Stimulated activated CD8-positive, alpha-beta memory T cell treated with anti-CD3 and anti-CD28 coated beads, Interleukin-4, amount 100 ng/mL, for 4 hours (primary cell): ENCODE measurements around the gene SPRR2D.
"Not testable (repeated sequence)": the region's sequence is repeated elsewhere in the genome, so short reads cannot be mapped to it uniquely, and the experiment has no call there.

Source experiments
- DNase-seq, 2 donors: peaks; one replicate each; pipeline ENCODE4 v3.0.0-alpha.2; 2020; ENCODE audit warnings: low read depth in 2 of 2, low spot score in 1 of 2

SPRR2D gene

DNA sequence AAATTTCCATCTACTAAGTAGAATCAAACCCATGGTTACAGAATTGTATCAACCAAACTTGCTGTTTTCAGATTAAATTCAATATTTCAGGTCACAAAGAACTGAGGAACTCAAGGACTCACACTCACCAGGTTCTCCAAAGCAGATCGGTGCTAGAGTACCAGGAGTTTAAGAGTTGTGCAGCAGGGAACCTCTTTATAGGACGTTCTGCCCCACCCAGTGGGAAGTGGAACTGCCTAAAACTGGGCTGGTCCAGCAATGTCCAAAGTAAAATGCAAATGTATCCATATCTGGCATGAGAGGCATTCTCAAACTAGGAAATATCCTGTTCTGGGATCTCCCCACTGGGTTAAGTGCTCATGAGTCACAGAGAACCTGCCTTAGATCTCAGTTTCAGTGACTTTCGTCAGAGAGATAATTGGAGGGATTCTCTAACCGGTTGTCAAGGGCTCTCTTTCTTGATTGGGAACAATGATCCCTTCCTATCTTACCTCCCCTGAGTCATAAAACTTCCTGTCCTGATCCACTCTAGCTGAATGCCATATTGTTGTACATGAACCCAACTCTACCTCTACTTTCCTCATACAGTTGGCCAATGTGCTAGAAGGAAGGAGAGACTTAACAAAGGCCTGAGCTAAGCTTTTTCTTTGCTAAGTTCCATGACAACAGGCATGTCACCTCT lies at the start of gene SPRR2D:
Gene SPRR2D (minus strand): TSS at position 171 of the 682 bp plus-strand sequence. CDS start 774 bp downstream, outside the sequence.
- DNase-seq, result no peak

DNA sequence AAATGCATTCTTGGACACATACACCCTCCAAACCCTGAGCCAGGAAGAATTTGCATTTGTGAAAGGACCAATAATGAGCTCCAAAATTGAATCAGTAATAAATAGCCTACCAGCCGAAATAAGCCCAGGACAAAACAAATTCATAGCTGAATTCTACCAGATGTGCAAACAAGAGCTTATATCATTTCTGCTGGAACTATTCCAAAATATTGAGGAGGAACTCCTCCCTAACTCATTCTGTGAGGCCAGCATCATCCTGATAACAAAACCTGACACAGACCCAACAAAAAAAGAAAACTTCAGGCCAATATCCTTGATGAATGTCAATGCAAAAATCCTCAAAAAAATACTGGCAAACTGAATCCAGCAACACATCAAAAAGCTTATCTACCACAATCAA lies 46.7 kb upstream of the SPRR2D start:
- no peak for DNase-seq

DNA sequence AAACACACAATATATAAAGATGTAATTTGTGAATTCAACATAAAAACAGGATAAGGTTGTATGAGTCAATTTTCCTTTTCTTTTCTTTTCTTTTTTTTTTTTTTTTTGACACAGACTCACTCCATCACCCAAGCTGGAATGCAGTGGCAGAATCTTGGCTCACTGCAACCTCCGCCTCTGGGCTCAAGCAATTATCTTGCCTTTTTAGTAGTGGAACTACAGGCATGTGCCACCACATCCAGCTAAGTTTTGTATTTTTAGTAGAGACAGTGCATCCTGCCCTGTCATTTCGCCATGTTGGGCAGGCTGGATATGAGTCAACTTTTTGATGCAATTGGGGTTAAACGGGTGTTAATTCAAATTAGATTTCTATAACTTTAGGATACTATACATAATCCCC lies 40.8 kb upstream of the SPRR2D start:
- DNase-seq, result no peak

DNA sequence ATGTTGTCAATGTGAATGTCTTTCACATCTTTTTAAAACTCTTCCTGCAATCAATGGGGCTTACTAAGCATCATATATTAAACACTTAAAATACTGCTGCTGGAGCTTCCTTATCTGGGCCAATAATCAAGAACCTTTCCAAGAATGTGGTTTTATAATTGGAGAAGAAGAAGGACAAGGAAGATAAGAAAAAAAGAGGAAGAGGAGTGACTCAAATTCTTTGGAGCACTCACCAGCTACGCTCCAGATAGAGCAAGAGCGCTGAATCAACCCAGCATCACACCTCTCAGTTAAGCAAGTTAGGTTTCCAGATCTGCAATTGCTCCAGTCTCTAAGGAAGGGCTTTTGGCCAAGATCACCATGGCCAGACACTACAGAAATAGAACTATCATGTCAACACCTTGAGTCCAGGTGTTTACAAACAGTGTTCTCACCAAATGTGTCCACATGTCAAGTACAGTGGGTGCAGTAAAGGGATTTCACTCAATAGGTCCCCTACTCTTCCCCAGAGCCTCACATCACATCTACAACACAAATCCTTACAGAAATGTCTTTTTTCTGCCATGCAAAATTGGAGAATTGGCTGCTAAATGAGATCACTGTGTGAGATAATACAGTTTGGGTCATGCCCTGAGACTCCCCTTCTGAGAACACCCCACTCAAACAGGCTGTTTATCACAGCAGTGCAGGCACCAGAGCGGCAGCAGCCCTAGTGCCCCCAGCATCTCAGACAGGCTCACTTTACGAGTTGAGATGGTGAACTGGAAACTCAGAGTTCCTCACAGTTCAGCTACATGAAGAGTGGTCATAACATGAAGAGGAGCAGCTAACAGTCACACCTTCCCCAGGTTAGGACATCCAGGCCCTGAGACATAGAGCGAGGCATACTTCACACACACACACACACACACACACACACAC lies 32.1 kb upstream of the SPRR2D start:
- no peak for DNase-seq

DNA sequence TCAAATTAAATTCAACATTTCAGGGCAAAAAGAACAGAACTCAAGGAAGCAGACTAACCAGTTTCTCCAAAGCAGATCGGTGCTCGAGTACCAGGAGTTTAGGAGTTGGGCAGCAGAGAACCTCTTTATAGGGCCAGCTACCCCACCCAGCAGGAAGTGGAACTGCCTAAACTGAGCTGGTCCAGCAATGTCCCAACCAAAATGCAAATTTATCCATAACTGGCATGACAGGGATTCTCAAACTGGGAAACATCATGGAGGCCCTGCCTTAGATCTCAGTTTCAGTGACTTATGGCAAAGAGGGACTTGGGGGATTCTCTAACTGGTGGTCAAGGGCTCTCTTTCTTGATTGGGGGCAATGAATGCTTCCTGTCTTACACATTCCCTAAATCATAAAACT lies 30.6 kb upstream of the SPRR2D start, which contains the start of gene SPRR2B:
Gene SPRR2B (minus strand): TSS at position 101 of the 400 bp plus-strand sequence. CDS start 772 bp downstream, outside the sequence.
- no peak for DNase-seq

DNA sequence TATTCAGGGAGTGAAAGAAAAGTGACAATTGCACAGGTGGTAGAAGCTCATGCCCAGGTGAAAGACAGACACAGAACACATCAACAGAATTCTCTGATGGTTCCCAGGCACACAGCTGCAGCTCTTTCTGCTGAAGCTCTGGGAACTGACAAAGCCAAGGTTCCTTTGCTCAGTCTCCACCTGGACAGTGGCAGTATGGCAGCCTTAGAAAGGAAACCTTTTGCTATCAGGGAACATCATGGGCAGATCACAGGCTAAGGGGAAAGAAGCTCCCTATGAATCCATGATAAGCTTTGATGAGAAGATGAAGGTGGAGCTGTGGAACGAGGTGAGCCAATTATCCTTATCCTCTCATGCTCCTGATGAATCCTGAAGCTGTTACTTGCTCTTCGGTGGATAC lies 29.3 kb upstream of the SPRR2D start:
- no peak for DNase-seq

DNA sequence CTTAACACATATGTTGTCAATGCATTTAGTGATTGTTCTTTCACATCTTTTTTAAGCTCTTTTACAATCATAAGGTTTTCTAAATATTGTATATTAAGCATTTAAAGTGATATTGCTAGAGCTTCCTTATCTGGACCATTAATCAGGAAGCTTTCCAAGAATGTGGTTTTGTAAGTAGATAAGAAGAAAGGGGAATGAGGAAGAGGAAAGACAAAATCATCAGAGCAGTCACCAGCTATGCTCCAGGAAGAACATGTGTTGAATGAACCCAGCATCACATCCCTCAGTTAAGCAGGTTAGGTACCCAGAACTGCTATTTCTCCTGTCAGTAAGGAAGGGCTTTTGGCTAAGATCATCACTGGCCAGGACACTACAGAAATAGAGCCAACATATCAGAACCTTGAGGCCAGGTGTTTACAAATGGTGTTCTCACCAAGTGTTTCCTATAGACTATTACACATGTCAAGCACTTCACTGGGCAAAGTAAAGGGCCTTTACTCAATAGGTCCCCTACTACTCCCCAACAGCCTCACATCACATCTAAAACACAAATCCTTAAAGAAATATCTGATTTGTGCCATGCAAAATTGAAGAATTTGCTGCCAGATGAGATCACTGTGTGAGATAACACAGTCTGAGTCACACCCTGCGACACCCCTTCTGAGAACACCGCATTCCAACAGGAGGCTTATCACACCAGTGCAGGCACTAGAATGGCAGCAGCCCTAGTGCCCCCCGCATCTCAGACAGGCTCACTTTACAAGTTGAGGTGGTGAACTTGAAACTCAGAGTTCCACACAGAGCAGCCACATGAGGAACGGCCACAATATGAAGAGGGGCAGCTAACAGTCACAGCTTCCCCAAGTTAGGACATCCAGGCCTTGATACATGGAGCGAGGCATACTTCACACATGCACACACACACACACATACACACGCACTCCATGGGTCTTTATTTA lies 18.2 kb upstream of the SPRR2D start:
- no peak for DNase-seq

DNA sequence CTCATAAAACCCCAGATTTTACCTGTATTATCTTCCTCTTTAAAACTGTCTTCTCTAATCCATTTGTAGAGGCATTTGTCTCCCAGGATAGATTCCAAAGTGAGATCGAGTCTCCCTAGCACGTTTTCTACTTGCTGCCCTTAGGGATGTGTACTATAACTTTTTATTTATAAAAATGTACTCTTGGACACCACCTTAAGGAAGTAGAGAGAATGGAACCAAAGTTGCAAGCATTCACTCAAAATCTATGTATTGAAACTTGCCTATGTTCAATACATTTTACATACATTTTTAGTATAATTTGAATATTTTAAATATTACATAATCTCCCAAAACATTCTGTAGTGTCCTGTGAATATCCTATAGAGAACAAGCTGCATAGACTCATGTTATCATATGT lies 17.2 kb upstream of the SPRR2D start:
- no peak for DNase-seq

DNA sequence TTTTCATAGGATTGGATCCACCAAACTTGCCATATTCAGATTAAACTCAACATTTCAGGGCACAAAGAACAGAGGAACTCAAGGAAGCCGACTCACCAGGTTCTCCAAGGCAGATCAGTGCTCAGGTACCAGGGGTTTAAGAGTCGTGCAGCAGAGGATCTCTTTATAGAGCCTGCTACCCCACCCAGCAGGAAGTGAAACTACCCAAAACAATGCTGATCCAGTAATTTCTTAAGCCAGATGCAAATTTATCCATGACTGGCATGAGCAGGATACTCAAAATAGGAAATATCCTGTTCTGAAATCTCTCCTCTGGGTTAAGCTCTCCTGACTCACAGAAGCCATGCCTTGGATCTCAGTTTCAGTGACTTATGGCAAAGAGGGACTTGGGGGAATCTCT lies 16.5 kb upstream of the SPRR2D start, which contains the start of gene SPRR2A:
Gene SPRR2A (minus strand): TSS at position 138 of the 400 bp plus-strand sequence. CDS start 777 bp downstream, outside the sequence.
- no peak for DNase-seq

DNA sequence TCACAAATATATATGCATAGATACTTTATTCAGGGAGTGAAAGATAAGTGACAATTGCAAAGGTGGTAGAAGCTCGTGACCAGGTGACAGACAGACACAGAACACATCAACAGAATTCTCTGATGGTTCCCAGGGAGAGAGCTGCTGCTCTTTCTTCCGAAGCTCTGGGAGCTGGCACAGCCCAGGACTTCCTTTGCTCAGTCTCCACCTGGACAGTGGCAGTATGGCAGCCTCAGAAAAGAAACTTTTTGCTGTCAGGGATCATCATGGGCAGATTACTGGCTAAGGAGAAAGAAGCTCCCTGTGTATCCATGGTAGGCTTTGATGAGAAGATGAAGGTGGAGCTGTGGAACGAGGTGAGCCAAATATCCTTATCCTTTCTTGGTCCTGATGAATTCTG lies 15.2 kb upstream of the SPRR2D start:
- not testable (repeated sequence) for DNase-seq

DNA sequence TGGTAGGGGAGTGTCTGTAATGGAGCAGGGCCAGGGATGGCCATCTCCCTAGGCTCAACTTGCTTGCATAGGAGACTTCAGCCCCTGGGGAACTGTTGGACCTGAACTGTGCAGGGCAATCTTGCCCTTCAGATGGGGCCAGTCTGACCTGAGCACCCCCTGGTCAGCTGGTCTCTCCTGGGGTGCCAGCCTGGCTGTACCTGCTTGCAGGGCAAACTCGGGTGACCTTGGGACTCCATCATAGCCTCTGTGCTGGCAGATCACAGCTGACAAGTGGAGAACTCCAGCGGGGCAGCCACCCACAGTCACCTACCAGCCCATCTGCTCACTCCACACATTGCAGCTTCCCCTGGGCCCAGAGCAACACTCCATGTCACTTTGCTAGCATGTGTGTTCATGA lies 8.3 kb upstream of the SPRR2D start:
- no peak for DNase-seq

DNA sequence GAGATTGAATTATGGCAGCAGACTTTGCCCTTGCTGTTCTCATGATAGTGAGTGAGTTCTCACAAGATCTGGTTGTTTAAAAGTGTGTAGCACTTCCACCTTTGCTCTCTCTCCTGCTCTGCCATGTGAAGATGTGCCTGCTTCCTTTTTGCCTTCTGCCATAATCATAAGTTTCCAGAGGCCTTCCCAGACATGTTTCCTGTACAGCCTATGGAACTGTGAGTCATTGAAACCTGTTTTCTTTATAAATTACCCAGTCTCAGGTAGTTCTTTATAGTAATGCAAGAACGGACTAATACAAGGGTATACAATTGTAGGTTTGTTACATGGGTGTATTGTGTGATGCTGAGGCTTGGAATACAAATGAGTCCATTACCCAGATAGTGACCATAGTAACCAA lies 5.7 kb downstream of the SPRR2D start:
- no peak for DNase-seq

DNA sequence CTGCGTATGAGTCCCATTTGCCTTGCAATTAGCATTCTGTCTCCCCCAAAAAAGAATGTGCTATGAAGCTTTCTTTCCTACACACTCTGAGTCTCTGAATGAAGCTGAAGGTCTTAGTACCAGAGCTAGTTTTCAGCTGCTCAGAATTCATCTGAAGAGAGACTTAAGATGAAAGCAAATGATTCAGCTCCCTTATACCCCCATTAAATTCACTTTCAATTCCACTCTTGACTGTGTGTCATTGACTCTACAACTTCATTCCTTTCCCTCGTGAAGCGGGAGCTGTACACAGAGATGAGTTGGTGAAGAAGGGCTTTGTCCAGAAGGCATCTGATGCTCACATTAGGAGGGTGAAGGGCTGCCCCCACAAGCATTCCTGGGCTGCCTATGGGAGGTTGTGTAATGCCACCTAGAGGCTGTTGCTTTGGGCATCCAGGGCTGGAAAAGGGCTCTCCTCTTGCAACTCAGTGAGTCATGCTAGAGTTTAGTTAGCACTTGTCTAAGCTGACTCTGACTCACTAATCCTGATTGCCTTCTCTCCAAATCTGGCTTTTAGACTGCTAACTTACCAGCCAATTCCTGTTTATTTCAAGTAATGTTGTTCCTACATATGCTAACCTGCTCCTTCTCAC lies 8.1 kb downstream of the SPRR2D start:
- no peak for DNase-seq

DNA sequence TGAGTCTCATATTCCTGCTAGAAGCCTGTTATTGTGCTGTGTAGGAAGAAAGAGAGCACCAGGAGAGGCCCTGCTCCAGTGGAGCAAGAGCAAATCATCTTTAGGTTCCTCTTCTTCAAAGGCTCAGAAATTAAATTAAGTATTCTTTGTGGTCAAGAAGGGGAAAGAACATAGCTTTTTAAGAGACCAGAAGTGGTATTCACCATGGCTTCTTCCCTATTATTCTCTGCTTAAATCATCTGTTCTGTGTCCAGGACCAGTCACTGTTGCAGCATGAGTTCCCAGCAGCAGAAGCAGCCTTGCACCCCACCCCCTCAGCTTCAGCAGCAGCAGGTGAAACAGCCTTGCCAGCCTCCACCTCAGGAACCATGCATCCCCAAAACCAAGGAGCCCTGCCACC lies 8.8 kb downstream of the SPRR2D start:
- no peak for DNase-seq

DNA sequence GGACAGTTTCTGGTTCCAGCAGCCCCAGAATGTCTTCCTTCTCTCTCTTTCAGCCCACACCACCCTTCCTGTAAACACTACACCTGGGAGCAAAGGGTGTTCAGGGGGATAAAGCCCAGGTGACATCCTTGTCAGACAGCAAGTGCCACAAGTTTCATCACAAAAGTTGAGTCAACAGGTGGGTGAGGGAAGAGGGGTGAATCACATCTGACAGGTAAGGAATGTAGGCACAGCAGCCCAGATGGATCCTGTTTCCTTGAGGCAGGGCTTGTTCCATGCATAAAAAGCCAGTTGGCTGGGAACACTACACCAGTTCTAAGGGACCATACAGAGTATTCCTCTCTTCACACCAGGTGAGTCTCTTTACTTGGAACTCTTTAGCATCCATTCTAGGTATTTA lies 10.0 kb downstream of the SPRR2D start, which contains the start of gene SPRR1B:
Gene SPRR1B (plus strand): TSS at position 309 of the 400 bp plus-strand sequence. CDS start 1,143 bp downstream, outside the sequence.
- DNase-seq, result no peak

DNA sequence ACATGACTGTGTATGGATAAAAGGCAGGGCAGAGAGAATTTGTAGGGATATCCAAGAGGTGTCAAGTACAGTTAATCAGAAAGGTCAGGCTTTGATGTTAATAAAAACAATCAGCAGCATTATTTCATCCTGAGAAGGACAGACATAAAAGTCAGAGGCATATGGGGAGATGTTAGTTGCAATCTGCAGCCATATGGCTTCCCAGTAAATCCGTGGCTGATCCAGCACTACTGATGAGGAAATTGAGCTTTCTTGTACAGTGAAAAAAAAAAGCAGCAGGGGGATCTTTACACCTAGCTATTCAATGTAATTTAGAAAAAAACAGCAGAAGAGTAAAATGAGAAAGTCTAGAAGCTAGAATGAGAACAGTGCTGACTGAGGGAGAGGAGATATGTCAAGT lies 12.2 kb downstream of the SPRR2D start:
- no peak for DNase-seq

DNA sequence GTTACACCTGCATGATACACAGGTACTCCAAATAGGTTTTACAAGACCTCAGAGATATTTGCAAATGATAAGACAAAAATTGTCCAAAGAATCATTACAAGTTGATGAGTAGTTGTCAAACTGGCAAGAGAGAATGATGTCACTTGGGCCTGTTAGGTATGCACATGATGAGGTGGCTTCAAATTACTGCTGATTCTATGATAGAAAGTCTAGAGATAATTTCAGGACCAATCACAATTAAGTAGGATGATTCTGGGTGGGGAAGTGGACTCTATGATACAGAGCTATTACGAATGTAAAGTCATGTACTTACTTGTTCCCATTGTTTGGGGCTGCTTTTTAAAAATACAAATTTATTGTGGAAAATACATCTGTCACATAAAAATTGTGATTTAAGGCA lies 15.1 kb downstream of the SPRR2D start:
- DNase-seq, result no peak

DNA sequence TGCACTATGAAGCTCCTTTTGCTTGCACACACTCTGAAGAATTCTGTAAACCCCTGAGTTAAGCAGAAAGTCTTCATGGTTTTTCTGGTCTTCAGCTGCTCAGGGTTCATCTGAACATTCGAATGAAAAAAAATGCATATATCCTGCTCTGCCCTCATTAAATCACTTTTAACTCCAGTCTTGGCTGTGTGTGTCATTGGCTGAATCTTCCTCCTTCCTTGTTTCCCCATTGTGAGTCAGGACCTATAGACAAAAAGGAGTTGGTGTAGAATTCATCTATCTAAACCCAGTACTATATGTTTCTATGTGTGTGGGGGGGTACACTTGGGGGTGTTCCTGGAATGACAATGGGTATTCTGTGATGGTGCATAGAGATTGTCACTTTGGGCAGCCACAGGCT lies 16.5 kb downstream of the SPRR2D start:
- DNase-seq, result no peak

DNA sequence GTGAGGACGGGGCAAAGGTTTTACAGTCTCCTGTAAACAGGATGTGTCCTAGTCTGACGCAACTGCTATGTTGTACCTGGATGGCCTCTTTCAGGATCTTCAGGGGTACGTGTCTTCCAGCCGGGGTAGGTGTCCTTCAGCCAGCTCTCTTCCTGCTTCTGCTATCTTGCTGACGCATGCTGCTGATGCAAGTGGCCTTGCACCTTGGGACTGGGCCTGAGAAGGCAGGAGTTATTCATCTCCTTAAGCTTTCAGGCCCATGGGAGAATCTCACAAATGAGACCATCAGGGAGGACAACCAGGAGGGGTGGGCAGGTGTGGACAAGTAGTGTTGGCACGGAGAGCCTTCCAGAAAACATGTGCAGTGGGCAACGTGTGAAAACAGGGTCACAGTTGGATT lies 17.8 kb downstream of the SPRR2D start:
- no peak for DNase-seq

DNA sequence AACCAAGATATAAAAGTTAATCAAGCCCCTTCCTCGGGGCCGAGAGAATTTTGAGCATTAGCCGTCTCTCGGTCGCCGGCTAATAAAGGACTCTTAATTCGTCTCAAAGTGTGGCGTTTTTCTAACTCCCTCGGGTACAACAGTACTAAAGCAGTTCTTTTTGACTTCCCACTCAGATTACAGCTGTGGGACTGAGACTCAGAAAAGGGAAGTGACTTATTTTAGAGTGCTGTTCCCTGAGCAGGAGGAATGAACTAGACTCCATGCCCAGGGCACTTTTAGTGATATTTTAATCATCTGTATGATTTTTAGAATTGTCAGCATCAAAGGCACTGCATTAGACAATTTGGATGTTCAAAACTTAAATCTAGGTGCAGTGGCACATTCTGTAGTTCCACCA lies 18.6 kb downstream of the SPRR2D start:
- not testable (repeated sequence) for DNase-seq
